Measurements from ENCODE around the gene NDUFB10.

Gene NDUFB10

GRCh38 chr16:1941162-1942046, 17.9 kb upstream of the NDUFB10 start:
- TF ChIP-seq POLR2AphosphoS5 (IDR thresholded peaks at IDR 0.05; ENCODE audit: low read depth) (no peak; the same call in 1 of the 2 replicates), GABPA (IDR thresholded peaks at IDR 0.05; ENCODE audit: low read depth) (no peak; the same call in 1 of the 2 replicates), CTCF (IDR thresholded peaks at IDR 0.05; ENCODE audit: insufficient read depth, low read length) (peak; percentile 74)
- H3K4me3 ChIP-seq (replicated peaks; ENCODE audit: insufficient read depth, low read length) = peak overlapping the region; percentile 98
- H3K27ac ChIP-seq (replicated peaks) = peak overlapping the region; percentile 85
- DNase-seq (ENCODE audit: low read depth in 1 of 2, low spot score in 1 of 2) = peak; percentile 68 to 84
- no peaks in the 10 kb centered on the region for H3K27me3 ChIP-seq (ENCODE audit: insufficient read depth, poor library complexity, severe bottlenecking)

GRCh38 chr16:1942047-1942809, 17.1 kb upstream of the NDUFB10 start:
- Histone ChIP-seq H3K27me3 (ENCODE audit: insufficient read depth, poor library complexity, severe bottlenecking) (no peaks in the 10 kb centered on the region), H3K27ac (replicated peaks) (peak overlapping the region; percentile 85), H3K4me3 (replicated peaks; ENCODE audit: insufficient read depth, low read length) (peak overlapping the region; percentile 98)
- TF ChIP-seq SPI1 (IDR thresholded peaks at IDR 0.05; ENCODE audit: borderline replicate concordance, low read depth) (peak; percentile 77), POLR2AphosphoS5 (IDR thresholded peaks at IDR 0.05; ENCODE audit: low read depth) (peak; percentile 54; the same call in 1 of the 2 replicates), REST (IDR thresholded peaks at IDR 0.05; ENCODE audit: insufficient replicate concordance, low read depth) (no peak), CTCF (IDR thresholded peaks at IDR 0.05; ENCODE audit: insufficient read depth, low read length) (no peak), GABPA (IDR thresholded peaks at IDR 0.05; ENCODE audit: low read depth) (no peak)
- peak; percentile 84 to 97 for DNase-seq (ENCODE audit: low read depth in 1 of 2, low spot score in 1 of 2)

GRCh38 chr16:1942810-1943726, 16.3 kb upstream of the NDUFB10 start, which contains the start of gene MSRB1:
Gene MSRB1, minus strand, starts transcription at chr16:1943199. Its CDS starts 43 bp downstream, at chr16:1943156.
- H3K27ac ChIP-seq (replicated peaks) = peak within 1 kb of the TSS; percentile 85
- TF ChIP-seq GABPA (IDR thresholded peaks at IDR 0.05; ENCODE audit: low read depth) (no peak), POLR2AphosphoS5 (IDR thresholded peaks at IDR 0.05; ENCODE audit: low read depth) (peak; percentile 59; the same call in 1 of the 2 replicates), REST (IDR thresholded peaks at IDR 0.05; ENCODE audit: insufficient replicate concordance, low read depth) (no peak), CTCF (IDR thresholded peaks at IDR 0.05; ENCODE audit: insufficient read depth, low read length) (no peak), SPI1 (IDR thresholded peaks at IDR 0.05; ENCODE audit: borderline replicate concordance, low read depth) (peak; percentile 64; the same call in 1 of the 2 replicates)
- DNase-seq (ENCODE audit: low read depth in 1 of 2, low spot score in 1 of 2) = peak; percentile 95 to 100
- no peaks in the 10 kb centered on the region for H3K27me3 ChIP-seq (ENCODE audit: insufficient read depth, poor library complexity, severe bottlenecking)
- H3K4me3 ChIP-seq (replicated peaks; ENCODE audit: insufficient read depth, low read length) = peak within 1 kb of the TSS; percentile 98
